Measurements from ENCODE around the gene INPP4B.

The INPP4B gene

GRCh38 chr4:142718981-142719380 is 127.1 kb downstream of the INPP4B start:
- Histone ChIP-seq H3K4me3 (no peak overlapping the region), H3K27ac (no peak overlapping the region)
- DNase-seq (ENCODE audit: low spot score), result no peak
- TF ChIP-seq CTCF (IDR thresholded peaks at IDR 0.05), result no peak

GRCh38 chr4:142715727-142716126 is 130.4 kb downstream of the INPP4B start:
- DNase-seq (ENCODE audit: low spot score), result no peak
- no peak for TF ChIP-seq CTCF (IDR thresholded peaks at IDR 0.05)
- Histone ChIP-seq H3K27ac (no peak overlapping the region), H3K4me3 (no peak overlapping the region)

GRCh38 chr4:142713282-142714030 is 132.6 kb downstream of the INPP4B start:
- H3K4me3 ChIP-seq, result no peak overlapping the region
- no peak overlapping the region for H3K27ac ChIP-seq
- TF ChIP-seq CTCF (IDR thresholded peaks at IDR 0.05), result no peak
- DNase-seq (ENCODE audit: low spot score), result no peak

- no peak overlapping the region for H3K27ac ChIP-seq
- H3K4me3 ChIP-seq, result no peak overlapping the region
- no peak for TF ChIP-seq CTCF (IDR thresholded peaks at IDR 0.05)
- no peak for DNase-seq (ENCODE audit: low spot score)
These were observed 137.9 kb downstream of the INPP4B start for GRCh38 chr4:142708231-142708630.

- Histone ChIP-seq H3K4me3 (no peak overlapping the region), H3K27ac (no peak overlapping the region)
- TF ChIP-seq CTCF (IDR thresholded peaks at IDR 0.05), result no peak
- no peak for DNase-seq (ENCODE audit: low spot score)
These were observed 138.7 kb downstream of the INPP4B start for GRCh38 chr4:142707401-142707800.

- H3K4me3 ChIP-seq, result no peak overlapping the region
- no peak for DNase-seq (ENCODE audit: low spot score)
- no peak overlapping the region for H3K27ac ChIP-seq
- no peak for TF ChIP-seq CTCF (IDR thresholded peaks at IDR 0.05)
These were observed 139.7 kb downstream of the INPP4B start for GRCh38 chr4:142706381-142706780.

GRCh38 chr4:142705820-142706219 is 140.3 kb downstream of the INPP4B start:
- no peak overlapping the region for H3K4me3 ChIP-seq
- no peak for TF ChIP-seq CTCF (IDR thresholded peaks at IDR 0.05)
- H3K27ac ChIP-seq, result no peak overlapping the region
- DNase-seq (ENCODE audit: low spot score), result no peak

Data from coronary artery (tissue), 2 donors.